MM.1S (cell line): Measurements from ENCODE around the gene SV2B.

Experiments
- EZH2phosphoT487 ChIP-seq: fragments of 300-600 bp; sonication (generic); IDR thresholded peaks from 2 replicates; pipeline ENCODE4 v1.6.1; 2018; ENCODE audit warnings: antibody characterized with exemption, low read length
- TF ChIP-seq, protein P1 (sequence below): fragments of 300-600 bp; sonication (generic); IDR thresholded peaks from 2 replicates; pipeline ENCODE4 v1.5.1; 2016; ENCODE audit warnings: antibody characterized with exemption, low read length, mixed read lengths

DNA sequence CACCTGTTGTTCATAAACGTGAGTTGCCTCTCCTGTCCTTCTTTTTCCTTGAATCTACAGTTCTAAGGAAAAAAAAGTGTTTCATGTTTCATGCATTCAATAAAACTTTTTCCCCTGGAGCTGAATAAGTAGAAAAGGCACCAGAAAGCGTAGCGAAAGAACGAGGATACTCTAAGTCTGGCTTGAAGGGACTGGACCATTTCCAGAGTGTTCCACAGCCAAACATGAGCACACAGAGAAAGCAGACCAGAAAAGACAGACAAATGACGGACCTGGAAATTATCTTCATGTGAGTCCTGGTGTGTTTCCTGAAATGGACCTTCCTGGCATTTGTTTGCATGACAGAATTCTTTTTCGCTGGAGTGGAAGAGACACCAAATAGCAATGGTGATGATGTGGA lies 204.7 kb downstream of the SV2B start:
- TF ChIP-seq, protein P1, sequence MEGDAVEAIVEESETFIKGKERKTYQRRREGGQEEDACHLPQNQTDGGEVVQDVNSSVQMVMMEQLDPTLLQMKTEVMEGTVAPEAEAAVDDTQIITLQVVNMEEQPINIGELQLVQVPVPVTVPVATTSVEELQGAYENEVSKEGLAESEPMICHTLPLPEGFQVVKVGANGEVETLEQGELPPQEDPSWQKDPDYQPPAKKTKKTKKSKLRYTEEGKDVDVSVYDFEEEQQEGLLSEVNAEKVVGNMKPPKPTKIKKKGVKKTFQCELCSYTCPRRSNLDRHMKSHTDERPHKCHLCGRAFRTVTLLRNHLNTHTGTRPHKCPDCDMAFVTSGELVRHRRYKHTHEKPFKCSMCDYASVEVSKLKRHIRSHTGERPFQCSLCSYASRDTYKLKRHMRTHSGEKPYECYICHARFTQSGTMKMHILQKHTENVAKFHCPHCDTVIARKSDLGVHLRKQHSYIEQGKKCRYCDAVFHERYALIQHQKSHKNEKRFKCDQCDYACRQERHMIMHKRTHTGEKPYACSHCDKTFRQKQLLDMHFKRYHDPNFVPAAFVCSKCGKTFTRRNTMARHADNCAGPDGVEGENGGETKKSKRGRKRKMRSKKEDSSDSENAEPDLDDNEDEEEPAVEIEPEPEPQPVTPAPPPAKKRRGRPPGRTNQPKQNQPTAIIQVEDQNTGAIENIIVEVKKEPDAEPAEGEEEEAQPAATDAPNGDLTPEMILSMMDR = no peak
- no peak for TF ChIP-seq EZH2phosphoT487
